Activated CD4-positive, alpha-beta T cell treated with anti-CD3 and anti-CD28 coated beads for 48 hours (primary cell): ENCODE results near the gene EIF3J.
"Not testable (repeated sequence)": the region's sequence is repeated elsewhere in the genome, so short reads cannot be mapped to it uniquely, and the experiment has no call there.

Experiments used
- DNase-seq: peaks from one replicate; pipeline ENCODE4 v3.0.0-alpha.2; 2020

EIF3J gene

GRCh38 chr15:44544745-44545144 lies 7.8 kb downstream of the EIF3J start:
- DNase-seq, result not testable (repeated sequence)

- DNase-seq, result peak; percentile 66
Measured at GRCh38 chr15:44545913-44546802, 9.2 kb downstream of the EIF3J start.

- DNase-seq, result not testable (repeated sequence)
Measured at GRCh38 chr15:44549152-44549551, 12.2 kb downstream of the EIF3J start.

- DNase-seq, result no peak
Measured at GRCh38 chr15:44550256-44550655, 13.3 kb downstream of the EIF3J start.

- DNase-seq, result no peak
Measured at GRCh38 chr15:44550734-44551133, 13.8 kb downstream of the EIF3J start.

- no peak for DNase-seq
Measured at GRCh38 chr15:44554934-44555723, 18.2 kb downstream of the EIF3J start.

- DNase-seq, result not testable (repeated sequence)
Measured at GRCh38 chr15:44560926-44561325, 24.0 kb downstream of the EIF3J start.

- no peak for DNase-seq
Measured at GRCh38 chr15:44565387-44566154, 28.6 kb downstream of the EIF3J start.

- DNase-seq, result no peak
Measured at GRCh38 chr15:44566155-44566540, 29.2 kb downstream of the EIF3J start.

- no peak for DNase-seq
Measured at GRCh38 chr15:44568338-44568737, 31.4 kb downstream of the EIF3J start.

- DNase-seq, result no peak
Measured at GRCh38 chr15:44569316-44569715, 32.4 kb downstream of the EIF3J start.

- DNase-seq, result no peak
Measured at GRCh38 chr15:44570361-44570760, 33.4 kb downstream of the EIF3J start.

- DNase-seq, result no peak
Measured at GRCh38 chr15:44573386-44573785, 36.4 kb downstream of the EIF3J start.

- no peak for DNase-seq
Measured at GRCh38 chr15:44574734-44575133, 37.8 kb downstream of the EIF3J start.

- DNase-seq, result no peak
Measured at GRCh38 chr15:44580105-44580504, 43.2 kb downstream of the EIF3J start.

- peak; percentile 74 for DNase-seq
Measured at GRCh38 chr15:44584162-44584749, 47.3 kb downstream of the EIF3J start.

- no peak for DNase-seq
Measured at GRCh38 chr15:44585633-44586032, 48.7 kb downstream of the EIF3J start.

- DNase-seq, result no peak
Measured at GRCh38 chr15:44588541-44588940, 51.6 kb downstream of the EIF3J start.

GRCh38 chr15:44591326-44591725 lies 54.4 kb downstream of the EIF3J start:
- DNase-seq, result no peak

- DNase-seq, result peak; percentile 17
Measured at GRCh38 chr15:44593042-44593736, 56.2 kb downstream of the EIF3J start.

- DNase-seq, result no peak
Measured at GRCh38 chr15:44595246-44595645, 58.3 kb downstream of the EIF3J start.
